Right lobe of liver (tissue), 4 donors: ENCODE measurements around the gene LYZL2.

ENCODE experiments used
- POLR2A ChIP-seq: fragments of 450-650 bp; IDR thresholded peaks from one replicate; pipeline ENCODE4 v1.6.1; 2017; ENCODE audit warnings: antibody characterized with exemption, mild to moderate bottlenecking
- TF ChIP-seq, protein P1 (sequence below), 4 donors: fragments of 200-600 bp in 3 of 4; fragments of 450-650 bp in 1 of 4; IDR thresholded peaks; one replicate each; pipeline versions ENCODE4 v1.5.1 to v1.8.0; 2016 to 2022; ENCODE audit warnings: antibody characterized with exemption in 4 of 4, mild to moderate bottlenecking in 2 of 4
- donor health status: DM: no; HTN: no; CAD: no.
- donor health status: DM: no; HTN: no; CAD: no.
- donor health status: DM: no; HTN: yes; CAD: no.

DNA sequence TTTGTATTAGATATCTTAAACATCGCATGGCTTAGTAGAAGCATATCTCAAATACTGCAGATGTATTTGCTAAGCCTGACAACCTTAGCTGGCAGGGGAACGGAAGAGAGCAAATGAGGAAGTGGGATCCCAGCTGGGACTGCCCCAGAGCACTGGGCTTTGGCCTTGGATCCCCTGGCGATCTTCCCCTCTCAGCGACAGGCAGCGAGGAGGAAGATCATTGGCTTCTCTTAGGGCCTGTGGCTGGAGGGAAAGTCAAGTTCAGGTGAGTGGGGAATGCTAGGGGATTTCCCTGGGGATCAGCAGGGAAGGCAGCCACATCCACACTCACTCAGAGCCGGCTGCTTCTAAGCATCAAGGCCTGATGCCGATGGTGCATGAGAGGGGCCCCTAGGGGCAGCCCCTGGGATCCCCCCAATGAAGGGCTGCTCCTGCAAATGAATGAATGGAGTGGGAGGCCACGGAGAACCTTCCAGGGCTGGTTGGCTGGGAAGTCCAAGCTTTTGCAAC is 42.0 kb downstream of the LYZL2 start:
- TF ChIP-seq, protein P1, sequence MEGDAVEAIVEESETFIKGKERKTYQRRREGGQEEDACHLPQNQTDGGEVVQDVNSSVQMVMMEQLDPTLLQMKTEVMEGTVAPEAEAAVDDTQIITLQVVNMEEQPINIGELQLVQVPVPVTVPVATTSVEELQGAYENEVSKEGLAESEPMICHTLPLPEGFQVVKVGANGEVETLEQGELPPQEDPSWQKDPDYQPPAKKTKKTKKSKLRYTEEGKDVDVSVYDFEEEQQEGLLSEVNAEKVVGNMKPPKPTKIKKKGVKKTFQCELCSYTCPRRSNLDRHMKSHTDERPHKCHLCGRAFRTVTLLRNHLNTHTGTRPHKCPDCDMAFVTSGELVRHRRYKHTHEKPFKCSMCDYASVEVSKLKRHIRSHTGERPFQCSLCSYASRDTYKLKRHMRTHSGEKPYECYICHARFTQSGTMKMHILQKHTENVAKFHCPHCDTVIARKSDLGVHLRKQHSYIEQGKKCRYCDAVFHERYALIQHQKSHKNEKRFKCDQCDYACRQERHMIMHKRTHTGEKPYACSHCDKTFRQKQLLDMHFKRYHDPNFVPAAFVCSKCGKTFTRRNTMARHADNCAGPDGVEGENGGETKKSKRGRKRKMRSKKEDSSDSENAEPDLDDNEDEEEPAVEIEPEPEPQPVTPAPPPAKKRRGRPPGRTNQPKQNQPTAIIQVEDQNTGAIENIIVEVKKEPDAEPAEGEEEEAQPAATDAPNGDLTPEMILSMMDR (IDR thresholded peaks at IDR 0.05) = no peak
- TF ChIP-seq POLR2A = no peak
